GM18519 (cell line): Measurements from ENCODE around the gene SUN3.
"Not testable (repeated sequence)": the region's sequence is repeated elsewhere in the genome, so short reads cannot be mapped to it uniquely, and the experiment has no call there.

Source experiments
- ATAC-seq: cut with Tn5 transposase; IDR thresholded peaks from one replicate; pipeline ENCODE4 v1.9.1; 2021; ENCODE audit warnings: mild to moderate bottlenecking, moderate library complexity; ENCODE audit not compliant: unreplicated experiment, low FRiP score

The SUN3 gene

GRCh38 chr7:47946581-47947354 is 82.1 kb downstream of the SUN3 start:
- no peak for ATAC-seq

- ATAC-seq, result no peak
These were observed 83.5 kb downstream of the SUN3 start for GRCh38 chr7:47945261-47946015.

- no peak for ATAC-seq
These were observed 84.2 kb downstream of the SUN3 start for GRCh38 chr7:47944536-47945260.

DNA sequence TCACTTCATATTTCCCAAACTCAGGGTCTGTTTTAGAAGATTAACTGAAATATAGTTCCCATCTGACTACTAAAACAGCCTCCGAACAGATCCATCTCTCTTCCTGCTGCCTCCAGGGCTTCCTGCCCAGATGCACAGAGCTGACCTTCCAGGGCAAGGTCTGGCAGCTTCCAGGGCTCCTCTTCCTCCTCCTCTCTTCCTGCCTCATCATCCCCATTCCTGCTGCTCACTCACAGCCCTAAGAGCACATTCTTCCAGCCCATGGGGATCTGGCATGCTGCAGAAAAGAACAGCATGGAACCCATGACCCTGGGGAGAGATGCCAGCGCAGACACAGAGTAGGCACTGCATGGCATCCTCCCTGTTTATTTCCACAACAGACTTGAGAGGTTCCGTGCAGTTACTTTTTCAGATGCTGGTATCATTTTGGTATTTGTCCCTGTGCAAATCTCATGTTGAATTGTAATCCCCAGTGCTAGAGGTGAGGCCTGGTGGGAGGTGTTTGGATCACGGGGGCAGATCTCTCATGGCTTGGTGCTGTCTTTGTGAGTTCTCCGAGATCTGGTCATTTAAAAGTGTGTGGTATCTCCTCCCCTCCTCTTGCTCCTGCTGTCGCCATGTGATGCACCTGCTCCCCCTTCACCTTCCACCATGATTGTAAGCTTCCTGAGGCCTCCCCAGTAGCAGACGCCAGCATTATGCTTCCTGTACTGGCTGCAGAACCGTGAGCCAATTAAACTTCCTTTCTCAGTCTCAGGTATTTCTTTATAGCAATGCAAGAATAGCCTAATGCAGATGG is 85.0 kb downstream of the SUN3 start:
- no peak for ATAC-seq

GRCh38 chr7:47942651-47943050 is 86.3 kb downstream of the SUN3 start:
- not testable (repeated sequence) for ATAC-seq

DNA sequence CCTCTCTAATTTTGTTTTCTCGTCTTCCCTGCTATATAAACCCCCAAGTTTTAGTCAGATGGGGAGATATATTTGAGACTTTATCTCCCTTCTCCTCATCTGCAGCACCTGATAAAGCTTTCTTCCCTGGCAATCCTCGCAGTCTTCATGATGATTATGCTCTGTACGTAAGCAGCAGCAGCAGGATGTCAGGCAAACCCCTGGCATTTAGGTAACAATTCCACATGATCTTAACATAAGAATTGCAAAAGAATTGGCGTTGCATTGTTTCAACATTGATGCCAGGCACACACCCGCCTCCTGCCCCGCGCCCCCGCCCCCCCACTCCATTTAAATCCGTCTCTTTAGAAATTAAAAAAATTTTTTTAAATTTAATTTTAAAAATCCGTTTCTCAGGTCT is 86.8 kb downstream of the SUN3 start:
- ATAC-seq, result no peak

GRCh38 chr7:47941136-47941844 is 87.6 kb downstream of the SUN3 start:
- ATAC-seq, result no peak

- ATAC-seq, result no peak
These were observed 88.6 kb downstream of the SUN3 start for GRCh38 chr7:47940088-47941013.

DNA sequence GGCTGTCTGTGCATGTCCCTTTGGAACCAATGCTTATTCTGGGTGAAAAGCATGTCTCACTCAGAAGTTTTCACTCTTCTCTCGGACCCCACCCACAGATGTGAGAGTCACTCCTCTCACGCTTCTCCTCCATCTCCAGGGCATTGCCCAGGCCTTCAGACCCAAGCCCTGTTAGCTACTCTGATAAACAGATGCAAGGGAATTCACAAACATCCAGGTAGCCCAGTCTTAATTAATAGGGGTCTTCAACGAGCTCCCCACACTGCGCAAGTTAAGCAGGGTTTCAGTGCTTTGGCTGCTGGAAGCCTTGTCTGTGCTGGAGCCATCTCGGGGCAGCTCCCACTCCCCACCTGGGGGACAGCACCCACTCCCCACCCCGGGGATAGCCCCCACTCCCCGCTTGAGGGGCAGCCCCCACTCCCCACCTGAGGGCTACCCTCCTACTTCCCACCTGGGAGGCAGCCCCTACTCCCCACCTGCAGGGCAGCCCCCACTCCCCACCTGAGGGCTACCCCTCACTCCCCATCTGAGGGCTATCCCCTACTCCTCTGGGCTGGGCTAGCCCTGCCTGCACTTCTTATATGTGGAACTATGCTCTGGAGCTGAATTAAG is 89.4 kb downstream of the SUN3 start:
- no peak for ATAC-seq

- ATAC-seq, result no peak
These were observed 90.2 kb downstream of the SUN3 start for GRCh38 chr7:47938574-47939165.

- no peak for ATAC-seq
These were observed 91.0 kb downstream of the SUN3 start for GRCh38 chr7:47937711-47938573.
